OCI-LY1 (cell line): ENCODE data around the gene CELSR1.

ENCODE experiments used
- H2AFZ ChIP-seq: fragments of 200-600 bp; sonication (generic), shearing (Covaris generic); 2 replicates; pipeline ENCODE4 v1.6.0; 2014; ENCODE audit warnings: antibody characterized with exemption, mild to moderate bottlenecking, low read length
- H3F3A ChIP-seq: fragments of 200-600 bp; sonication (generic), shearing (Covaris generic); 2 replicates; pipeline ENCODE4 v1.6.0; 2014; ENCODE audit warnings: mild to moderate bottlenecking, antibody characterized with exemption, low read length, moderate library complexity; ENCODE audit not compliant: insufficient read depth
- H3K27ac ChIP-seq: fragments of 200-600 bp; sonication (generic); 2 replicates; pipeline ENCODE4 v1.5.1; 2014; ENCODE audit warnings: low read length, mixed run types, mild to moderate bottlenecking, low read depth; ENCODE audit not compliant: poor library complexity, severe bottlenecking
- H3K27me3 ChIP-seq: fragments of 200-600 bp; sonication (generic); 2 replicates; pipeline ENCODE4 v1.6.0; 2014; ENCODE audit warnings: antibody characterized with exemption, mild to moderate bottlenecking, low read length, moderate library complexity; ENCODE audit not compliant: insufficient read depth
- H3K36me3 ChIP-seq: fragments of 200-600 bp; sonication (generic); 2 replicates; pipeline ENCODE4 v1.6.1; 2014; ENCODE audit warnings: mild to moderate bottlenecking, antibody characterized with exemption, low read length, moderate library complexity, mixed read lengths; ENCODE audit not compliant: insufficient read depth
- H3K4me1 ChIP-seq: fragments of 200-600 bp; sonication (generic); 2 replicates; pipeline ENCODE4 v1.5.1; 2014; ENCODE audit warnings: mild to moderate bottlenecking, low read length, moderate library complexity; ENCODE audit not compliant: insufficient read depth, severe bottlenecking
- H3K4me2 ChIP-seq: fragments of 200-600 bp; sonication (generic), shearing (Covaris generic); 2 replicates; pipeline ENCODE4 v1.6.1; 2014; ENCODE audit warnings: low read length
- H3K4me3 ChIP-seq: fragments of 200-600 bp; sonication (generic); 2 replicates; pipeline ENCODE4 v1.5.1; 2014; ENCODE audit warnings: low read length, low read depth, mild to moderate bottlenecking, mixed read lengths; ENCODE audit not compliant: poor library complexity, severe bottlenecking
- H3K79me2 ChIP-seq: fragments of 200-600 bp; shearing (Covaris generic); 2 replicates; pipeline ENCODE4 v1.6.1; 2016; ENCODE audit warnings: mixed run types, low read length, mixed read lengths; ENCODE audit not compliant: insufficient read depth
- H3K9ac ChIP-seq: fragments of 200-600 bp; sonication (generic), shearing (Covaris generic); 2 replicates; pipeline ENCODE4 v1.6.1; 2014; ENCODE audit warnings: mild to moderate bottlenecking, low read length, mixed read lengths
- H3K9me2 ChIP-seq: fragments of 200-600 bp; sonication (generic), shearing (Covaris generic); 2 replicates; pipeline ENCODE4 v1.6.1; 2014; ENCODE audit warnings: low read depth, mild to moderate bottlenecking, low read length, mixed read lengths
- H3K9me3 ChIP-seq: fragments of 200-600 bp; shearing (Covaris generic); 2 replicates; pipeline ENCODE4 v1.6.1; 2014; ENCODE audit warnings: low read length, mixed read lengths
- H4K20me1 ChIP-seq: fragments of 200-600 bp; sonication (generic), shearing (Covaris generic); 2 replicates; pipeline ENCODE4 v1.6.0; 2016; ENCODE audit warnings: mild to moderate bottlenecking, low read length; ENCODE audit not compliant: insufficient read depth
- CTCF ChIP-seq: fragments of 200-600 bp; sonication (generic), shearing (Covaris generic); IDR thresholded peaks from 2 replicates; pipeline ENCODE4 v1.5.1; 2017; ENCODE audit warnings: mild to moderate bottlenecking, antibody characterized with exemption, low read length, moderate library complexity, mixed read lengths
- EZH2 ChIP-seq: fragments of 200-600 bp; sonication (generic), shearing (Covaris generic); IDR thresholded peaks from 2 replicates; pipeline ENCODE4 v1.8.0; 2017; ENCODE audit warnings: borderline replicate concordance, mixed run types, mild to moderate bottlenecking, antibody characterized with exemption, low read length, moderate library complexity, mixed read lengths

The CELSR1 gene

GRCh38 chr22:46484156-46484860 lies 53.1 kb downstream of the CELSR1 start:
- Histone ChIP-seq H3K27ac (no peak overlapping the region), H3F3A (no peaks in the 10 kb centered on the region), H3K36me3 (no peaks in the 10 kb centered on the region), H3K4me3 (no peak overlapping the region), H3K4me2 (no peak overlapping the region), H3K27me3 (peaks cover 12% of the 10 kb centered on the region), H3K9me2 (no peaks in the 10 kb centered on the region), H4K20me1 (no peaks in the 10 kb centered on the region), H3K79me2 (no peaks in the 10 kb centered on the region), H3K9ac (no peak overlapping the region), H3K9me3 (0 out of 2 replicates have a peak, but pooled peaks cover 3% of the 10 kb centered on the region), H2AFZ (no peak overlapping the region), H3K4me1 (peaks cover 5% of the 10 kb centered on the region)
- TF ChIP-seq EZH2 (no peak), CTCF (no peak)

- Histone ChIP-seq H3K27me3 (peaks cover 12% of the 10 kb centered on the region), H3K79me2 (no peaks in the 10 kb centered on the region), H3F3A (no peaks in the 10 kb centered on the region), H3K9me2 (no peaks in the 10 kb centered on the region), H3K9me3 (0 out of 2 replicates have a peak, but pooled peaks cover 3% of the 10 kb centered on the region), H3K4me1 (peaks cover 5% of the 10 kb centered on the region), H3K4me2 (no peak overlapping the region), H3K36me3 (no peaks in the 10 kb centered on the region), H4K20me1 (no peaks in the 10 kb centered on the region), H3K27ac (no peak overlapping the region), H3K4me3 (no peak overlapping the region), H3K9ac (no peak overlapping the region), H2AFZ (no peak overlapping the region)
- TF ChIP-seq EZH2 (no peak), CTCF (no peak)
Measured at GRCh38 chr22:46483353-46483752, 54.1 kb downstream of the CELSR1 start.

GRCh38 chr22:46482056-46482675 lies 55.3 kb downstream of the CELSR1 start:
- Histone ChIP-seq H3K4me1 (peaks cover 7% of the 10 kb centered on the region), H3F3A (no peaks in the 10 kb centered on the region), H3K27me3 (peaks cover 12% of the 10 kb centered on the region), H4K20me1 (no peaks in the 10 kb centered on the region), H3K9me3 (0 out of 2 replicates have a peak, but pooled peaks cover 3% of the 10 kb centered on the region), H3K36me3 (no peaks in the 10 kb centered on the region), H2AFZ (no peak overlapping the region), H3K9ac (no peak overlapping the region), H3K9me2 (no peaks in the 10 kb centered on the region), H3K27ac (no peak overlapping the region), H3K4me2 (no peak overlapping the region), H3K4me3 (no peak overlapping the region), H3K79me2 (no peaks in the 10 kb centered on the region)
- TF ChIP-seq EZH2 = no peak
- TF ChIP-seq CTCF = no peak
